Calu3 (cell line): ENCODE data around the gene ZFYVE28. TPM values are rescaled to one million over a fixed set of nuclear protein-coding genes. Genes with fewer than 3 reads are reported as not detected.

Experiments used
- BruUV-seq: library from RNA; stranded (reverse); fragments of 400-500 nt; replicated peaks from 2 replicates; lab custom pipeline; 2021; lab: Mats Ljungman, UMichigan
- CTCF ChIA-PET: fragments of 300-600 bp; sonication (Branson Sonifier 250); formaldehyde crosslinking; loops from one replicate; lab custom pipeline; 2022; ENCODE audit warnings: antibody characterized with exemption; lab: Charles Lee
- DNase-seq: peaks from one replicate; pipeline ENCODE4 v3.0.0; 2022
- H3K27ac Mint-ChIP-seq: one replicate; pipeline ENCODE4 v1.8.0; 2022; ENCODE audit warnings: mixed read lengths; ENCODE audit not compliant: unreplicated experiment
- H3K27me3 Mint-ChIP-seq: one replicate; pipeline ENCODE4 v1.8.0; 2022; ENCODE audit warnings: mixed read lengths; ENCODE audit not compliant: unreplicated experiment
- H3K36me3 Mint-ChIP-seq: one replicate; pipeline ENCODE4 v1.8.0; 2022; ENCODE audit warnings: mild to moderate bottlenecking, moderate library complexity, mixed read lengths; ENCODE audit not compliant: insufficient read depth, unreplicated experiment
- H3K4me1 Mint-ChIP-seq: one replicate; pipeline ENCODE4 v1.8.0; 2022; ENCODE audit warnings: mild to moderate bottlenecking, low read depth, mixed read lengths; ENCODE audit not compliant: unreplicated experiment
- H3K4me3 Mint-ChIP-seq: one replicate; pipeline ENCODE4 v1.8.0; 2022; ENCODE audit warnings: mild to moderate bottlenecking, low read depth, moderate library complexity, mixed read lengths; ENCODE audit not compliant: unreplicated experiment
- H3K9me3 Mint-ChIP-seq: one replicate; pipeline ENCODE4 v1.8.0; 2022; ENCODE audit warnings: low read depth, mixed read lengths; ENCODE audit not compliant: unreplicated experiment
- intact Hi-C: fragments of 100-400 bp; cut with micrococcal nuclease; formaldehyde crosslinking; loops from one replicate; pipeline ENCODE4 v1.10.0; 2022; ENCODE audit not compliant: unreplicated experiment
- total RNA-seq: library from RNA; stranded (reverse); gene quantifications from 2 replicates; pipeline ENCODE4 v1.2.3, GENCODE V29; 2022
- TF ChIP-seq, protein P1 (sequence below): fragments of 200-600 bp; IDR thresholded peaks from one replicate; pipeline ENCODE4 v1.8.0; 2022; ENCODE audit warnings: antibody characterized with exemption; ENCODE audit not compliant: unreplicated experiment

Gene ZFYVE28
- total RNA-seq, 1 experiment from 2014 or later = 1.2 TPM

DNA sequence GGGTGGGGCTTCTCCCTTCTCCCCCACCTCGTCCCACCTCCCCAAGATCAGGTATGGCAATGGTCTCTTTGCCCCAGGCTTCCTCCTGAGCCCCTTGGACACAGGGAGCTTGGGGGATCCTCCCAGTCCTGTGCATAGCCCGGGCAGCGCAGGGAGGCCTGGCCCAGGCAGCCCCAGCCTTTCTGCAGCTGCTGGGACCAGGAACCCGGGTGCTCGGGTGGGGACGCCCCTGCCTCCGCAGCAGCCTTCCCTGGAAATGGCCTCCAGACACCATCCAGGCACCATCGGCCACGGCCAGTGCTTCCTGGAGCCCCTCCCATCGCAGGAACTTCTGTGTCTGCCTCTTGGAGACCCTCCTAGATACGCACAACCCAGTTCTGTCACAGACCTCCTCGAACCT is 150.6 kb downstream of the ZFYVE28 start:
- CTCF ChIA-PET = no interaction called here
- BruUV-seq = no TSS peak
- Mint-ChIP-seq H3K27ac (no peak overlapping the region), H3K36me3 (no peaks in the 10 kb centered on the region), H3K27me3 (peaks cover 5% of the 10 kb centered on the region), H3K9me3 (no peaks in the 10 kb centered on the region), H3K4me3 (no peak overlapping the region), H3K4me1 (no peaks in the 10 kb centered on the region)
- TF ChIP-seq, protein P1, sequence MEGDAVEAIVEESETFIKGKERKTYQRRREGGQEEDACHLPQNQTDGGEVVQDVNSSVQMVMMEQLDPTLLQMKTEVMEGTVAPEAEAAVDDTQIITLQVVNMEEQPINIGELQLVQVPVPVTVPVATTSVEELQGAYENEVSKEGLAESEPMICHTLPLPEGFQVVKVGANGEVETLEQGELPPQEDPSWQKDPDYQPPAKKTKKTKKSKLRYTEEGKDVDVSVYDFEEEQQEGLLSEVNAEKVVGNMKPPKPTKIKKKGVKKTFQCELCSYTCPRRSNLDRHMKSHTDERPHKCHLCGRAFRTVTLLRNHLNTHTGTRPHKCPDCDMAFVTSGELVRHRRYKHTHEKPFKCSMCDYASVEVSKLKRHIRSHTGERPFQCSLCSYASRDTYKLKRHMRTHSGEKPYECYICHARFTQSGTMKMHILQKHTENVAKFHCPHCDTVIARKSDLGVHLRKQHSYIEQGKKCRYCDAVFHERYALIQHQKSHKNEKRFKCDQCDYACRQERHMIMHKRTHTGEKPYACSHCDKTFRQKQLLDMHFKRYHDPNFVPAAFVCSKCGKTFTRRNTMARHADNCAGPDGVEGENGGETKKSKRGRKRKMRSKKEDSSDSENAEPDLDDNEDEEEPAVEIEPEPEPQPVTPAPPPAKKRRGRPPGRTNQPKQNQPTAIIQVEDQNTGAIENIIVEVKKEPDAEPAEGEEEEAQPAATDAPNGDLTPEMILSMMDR = no peak
- no peak for DNase-seq
- intact Hi-C loops = no loop called here

DNA sequence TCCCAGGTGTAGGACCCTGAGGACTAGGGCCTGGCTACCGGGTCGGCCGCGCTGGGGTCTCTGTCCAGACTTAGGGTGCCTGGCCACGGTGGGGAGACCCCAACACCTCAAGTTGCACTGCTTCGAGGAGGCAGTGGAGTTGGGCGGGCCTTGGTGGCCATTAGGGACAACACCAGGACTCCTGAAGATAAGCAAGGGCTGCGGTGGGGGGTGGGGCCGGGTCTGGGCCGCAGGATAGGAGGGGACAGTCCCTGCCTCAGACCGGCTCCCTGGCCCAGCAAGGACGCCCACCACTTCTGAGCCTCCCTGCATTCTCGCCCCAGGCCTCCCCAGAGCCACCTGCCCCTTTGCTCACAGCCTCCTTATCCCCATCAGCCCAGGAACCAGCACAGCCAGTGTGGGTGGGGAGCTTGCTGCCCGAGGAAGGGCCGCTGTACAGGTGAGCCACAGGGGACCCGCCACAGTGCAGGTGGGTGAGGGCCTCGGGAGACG is 151.1 kb downstream of the ZFYVE28 start:
- no peak for DNase-seq
- H3K9me3 Mint-ChIP-seq = no peaks in the 10 kb centered on the region
- CTCF ChIA-PET = no interaction called here
- BruUV-seq = no TSS peak
- H3K4me3 Mint-ChIP-seq = no peak overlapping the region
- H3K27ac Mint-ChIP-seq = no peak overlapping the region
- H3K4me1 Mint-ChIP-seq = no peaks in the 10 kb centered on the region
- H3K36me3 Mint-ChIP-seq = peaks cover 3% of the 10 kb centered on the region
- intact Hi-C loops = no loop called here
- peaks cover under 1% of the 10 kb centered on the region for H3K27me3 Mint-ChIP-seq
- TF ChIP-seq, protein P1 = no peak

DNA sequence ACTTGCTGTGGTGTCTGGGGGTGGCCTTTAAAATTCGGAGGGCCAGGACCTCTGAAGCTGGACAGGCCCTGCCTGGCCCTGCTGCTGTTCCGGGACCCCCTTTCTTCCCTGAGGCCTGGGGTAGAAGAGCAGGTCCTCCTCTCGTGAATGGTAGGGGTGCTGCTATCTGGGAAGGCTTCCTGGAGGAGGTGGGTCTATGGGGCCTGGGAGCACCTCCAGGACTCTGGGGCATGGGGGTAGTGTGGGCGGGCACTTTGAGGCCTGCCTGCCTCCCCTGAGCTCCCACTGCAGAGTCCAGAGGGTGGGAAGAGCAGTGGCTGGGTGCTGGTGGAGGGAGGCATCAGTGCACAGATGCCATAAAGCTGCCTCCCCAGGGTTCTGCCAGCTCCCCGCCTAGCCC is 151.6 kb downstream of the ZFYVE28 start:
- Mint-ChIP-seq H3K36me3 (peaks cover 8% of the 10 kb centered on the region), H3K4me3 (no peak overlapping the region), H3K4me1 (no peaks in the 10 kb centered on the region), H3K27me3 (no peaks in the 10 kb centered on the region), H3K9me3 (no peaks in the 10 kb centered on the region), H3K27ac (no peak overlapping the region)
- TF ChIP-seq, protein P1 = no peak
- DNase-seq = no peak
- intact Hi-C loops = no loop called here
- CTCF ChIA-PET = no interaction called here
- BruUV-seq = no TSS peak

DNA sequence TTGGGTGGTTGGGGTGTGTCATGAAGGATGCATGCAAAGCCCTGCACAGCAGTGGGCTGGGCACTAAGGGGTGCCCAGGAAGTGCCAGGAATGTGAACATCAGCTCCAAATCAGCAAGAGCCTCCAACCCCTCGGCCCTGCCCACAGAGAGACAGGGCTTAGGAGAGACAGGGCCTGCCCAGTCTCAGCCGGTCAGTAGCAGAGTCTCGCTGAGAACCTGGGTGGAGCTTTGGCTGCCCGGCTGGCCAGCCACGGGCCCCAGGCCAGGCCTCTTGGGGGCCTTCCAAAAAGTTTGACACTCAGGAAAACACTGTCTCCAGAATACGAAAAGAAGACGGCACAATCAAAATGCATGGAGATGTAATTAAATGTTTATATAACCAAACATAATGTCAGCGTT is 152.3 kb downstream of the ZFYVE28 start:
- Mint-ChIP-seq H3K27me3 (no peaks in the 10 kb centered on the region), H3K36me3 (peaks cover 10% of the 10 kb centered on the region), H3K27ac (no peak overlapping the region), H3K4me1 (no peaks in the 10 kb centered on the region), H3K4me3 (no peak overlapping the region), H3K9me3 (no peaks in the 10 kb centered on the region)
- CTCF ChIA-PET = no interaction called here
- BruUV-seq = no TSS peak
- TF ChIP-seq, protein P1 = no peak
- DNase-seq = no peak
- intact Hi-C loops = no loop called here
